RWPE2 (cell line): ENCODE results near the gene HOMER3.
A peak's percentile ranks its signal among the peaks of the same experiment; 100 is the strongest.

ENCODE experiments used
- ATAC-seq: fragments of 200-7000 bp; cut with Tn5 transposase; 3 replicates; pipeline ENCODE4 v1.9.1; 2021; ENCODE audit warnings: low read depth
- DNase-seq: peaks from one replicate; pipeline ENCODE4 v3.0.0-alpha.2; 2020; ENCODE audit warnings: low spot score
- H3K27ac ChIP-seq: fragments of 450-650 bp; 2 replicates; pipeline ENCODE4 v1.5.1; 2017; ENCODE audit warnings: mild to moderate bottlenecking; ENCODE audit not compliant: poor library complexity, severe bottlenecking
- H3K27me3 ChIP-seq: fragments of 250-450 bp; sonication (Bioruptor Pico); 2 replicates; pipeline ENCODE4 v1.5.1; 2021; ENCODE audit warnings: mild to moderate bottlenecking, moderate library complexity; ENCODE audit not compliant: insufficient read depth, poor library complexity, severe bottlenecking
- H3K36me3 ChIP-seq: fragments of 250-450 bp; sonication (Bioruptor Pico); 2 replicates; pipeline ENCODE4 v1.5.1; 2020; ENCODE audit warnings: low read depth, mild to moderate bottlenecking, moderate library complexity
- H3K4me1 ChIP-seq: fragments of 250-450 bp; sonication (Bioruptor Pico); 2 replicates; pipeline ENCODE4 v1.5.1; 2021; ENCODE audit warnings: mild to moderate bottlenecking, moderate library complexity; ENCODE audit not compliant: insufficient read depth, poor library complexity, severe bottlenecking
- H3K4me3 ChIP-seq: fragments of 250-450 bp; sonication (Bioruptor Pico); 2 replicates; pipeline ENCODE4 v1.5.1; 2021; ENCODE audit warnings: mild to moderate bottlenecking, moderate library complexity; ENCODE audit not compliant: severe bottlenecking
- H3K9me3 ChIP-seq: fragments of 250-450 bp; sonication (Bioruptor Pico); 2 replicates; pipeline ENCODE4 v1.5.1; 2021; ENCODE audit warnings: mild to moderate bottlenecking, moderate library complexity; ENCODE audit not compliant: severe bottlenecking
- TF ChIP-seq, protein P1 (sequence below): fragments of 450-650 bp; IDR thresholded peaks from one replicate; pipeline ENCODE4 v1.5.1; 2017; ENCODE audit warnings: mild to moderate bottlenecking, moderate library complexity; ENCODE audit not compliant: poor library complexity, severe bottlenecking

HOMER3 gene

DNA sequence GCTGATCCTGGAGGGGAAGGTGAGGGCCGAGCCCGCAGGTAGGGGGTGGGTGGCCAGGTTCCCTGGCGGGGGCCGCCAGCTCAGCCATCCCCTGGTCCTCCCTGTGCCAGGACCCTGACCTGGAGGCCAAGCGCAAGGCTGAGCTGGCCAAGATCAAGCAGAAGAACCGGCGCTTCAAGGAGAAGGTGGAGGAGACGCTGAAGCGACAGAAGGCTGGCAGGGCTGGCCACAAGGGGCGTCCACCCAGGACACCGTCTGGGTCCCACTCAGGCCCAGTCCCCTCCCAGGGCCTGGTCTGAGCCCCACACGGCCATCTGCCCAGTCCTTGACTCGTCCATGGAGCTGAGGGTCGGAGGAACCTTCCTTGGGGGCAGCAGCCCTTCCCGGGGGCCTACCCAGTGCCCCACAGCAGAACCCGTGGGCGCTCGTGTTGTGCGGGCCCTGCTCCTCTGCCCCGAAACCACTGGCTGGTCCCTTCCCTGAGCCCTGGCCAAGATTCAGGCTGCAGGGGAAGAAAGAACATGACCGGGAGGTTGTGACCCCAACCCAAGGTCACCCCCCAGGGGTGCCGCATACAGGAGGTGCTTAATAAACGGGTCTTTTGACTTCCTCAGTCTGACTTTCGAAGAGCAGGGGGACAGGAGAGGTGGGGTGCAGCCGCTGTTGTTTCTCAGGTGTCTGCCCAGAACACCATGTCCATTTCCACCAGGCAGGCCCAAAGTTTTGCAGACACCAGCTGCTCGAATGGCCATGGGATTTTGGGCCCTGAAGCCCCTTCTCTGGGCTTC is 12.8 kb downstream of the HOMER3 start:
- TF ChIP-seq, protein P1, sequence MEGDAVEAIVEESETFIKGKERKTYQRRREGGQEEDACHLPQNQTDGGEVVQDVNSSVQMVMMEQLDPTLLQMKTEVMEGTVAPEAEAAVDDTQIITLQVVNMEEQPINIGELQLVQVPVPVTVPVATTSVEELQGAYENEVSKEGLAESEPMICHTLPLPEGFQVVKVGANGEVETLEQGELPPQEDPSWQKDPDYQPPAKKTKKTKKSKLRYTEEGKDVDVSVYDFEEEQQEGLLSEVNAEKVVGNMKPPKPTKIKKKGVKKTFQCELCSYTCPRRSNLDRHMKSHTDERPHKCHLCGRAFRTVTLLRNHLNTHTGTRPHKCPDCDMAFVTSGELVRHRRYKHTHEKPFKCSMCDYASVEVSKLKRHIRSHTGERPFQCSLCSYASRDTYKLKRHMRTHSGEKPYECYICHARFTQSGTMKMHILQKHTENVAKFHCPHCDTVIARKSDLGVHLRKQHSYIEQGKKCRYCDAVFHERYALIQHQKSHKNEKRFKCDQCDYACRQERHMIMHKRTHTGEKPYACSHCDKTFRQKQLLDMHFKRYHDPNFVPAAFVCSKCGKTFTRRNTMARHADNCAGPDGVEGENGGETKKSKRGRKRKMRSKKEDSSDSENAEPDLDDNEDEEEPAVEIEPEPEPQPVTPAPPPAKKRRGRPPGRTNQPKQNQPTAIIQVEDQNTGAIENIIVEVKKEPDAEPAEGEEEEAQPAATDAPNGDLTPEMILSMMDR = no peak
- H3K36me3 ChIP-seq = peaks cover 87% of the 10 kb centered on the region
- no peak overlapping the region for H3K4me3 ChIP-seq
- no peaks in the 10 kb centered on the region for H3K4me1 ChIP-seq
- DNase-seq = no peak
- no peak overlapping the region for H3K27ac ChIP-seq
- H3K9me3 ChIP-seq = no peaks in the 10 kb centered on the region
- no peak for ATAC-seq
- no peaks in the 10 kb centered on the region for H3K27me3 ChIP-seq

DNA sequence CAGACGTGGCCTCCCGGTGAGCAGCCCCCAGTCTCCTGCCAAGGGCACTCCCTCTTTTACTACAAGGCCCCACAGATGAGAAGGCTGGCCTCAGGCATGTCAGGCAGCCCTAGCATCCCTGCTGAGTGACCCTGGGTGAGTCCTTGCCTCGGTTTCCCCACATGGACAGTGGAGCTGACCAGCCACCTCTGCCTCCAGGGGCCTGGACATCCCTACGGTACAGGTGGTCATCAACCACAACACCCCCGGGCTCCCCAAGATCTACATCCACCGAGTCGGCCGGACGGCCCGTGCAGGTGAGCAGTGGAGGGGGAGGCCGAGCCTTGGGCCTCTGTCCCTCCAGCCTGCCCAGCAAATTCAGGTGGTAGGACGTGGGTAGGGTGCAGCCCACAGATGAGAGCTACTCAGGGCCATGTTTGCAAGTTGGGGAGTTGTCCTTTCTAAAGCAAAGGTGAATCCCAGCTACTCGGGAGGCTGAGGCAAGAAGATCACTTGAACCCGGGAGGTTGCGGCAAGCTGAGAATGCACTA is 16.3 kb downstream of the HOMER3 start:
- no peaks in the 10 kb centered on the region for H3K9me3 ChIP-seq
- H3K4me3 ChIP-seq = no peak overlapping the region
- no peaks in the 10 kb centered on the region for H3K4me1 ChIP-seq
- H3K36me3 ChIP-seq = peaks cover 78% of the 10 kb centered on the region
- TF ChIP-seq, protein P1 = no peak
- ATAC-seq = no peak
- no peak for DNase-seq
- H3K27me3 ChIP-seq = no peaks in the 10 kb centered on the region
- no peak overlapping the region for H3K27ac ChIP-seq

DNA sequence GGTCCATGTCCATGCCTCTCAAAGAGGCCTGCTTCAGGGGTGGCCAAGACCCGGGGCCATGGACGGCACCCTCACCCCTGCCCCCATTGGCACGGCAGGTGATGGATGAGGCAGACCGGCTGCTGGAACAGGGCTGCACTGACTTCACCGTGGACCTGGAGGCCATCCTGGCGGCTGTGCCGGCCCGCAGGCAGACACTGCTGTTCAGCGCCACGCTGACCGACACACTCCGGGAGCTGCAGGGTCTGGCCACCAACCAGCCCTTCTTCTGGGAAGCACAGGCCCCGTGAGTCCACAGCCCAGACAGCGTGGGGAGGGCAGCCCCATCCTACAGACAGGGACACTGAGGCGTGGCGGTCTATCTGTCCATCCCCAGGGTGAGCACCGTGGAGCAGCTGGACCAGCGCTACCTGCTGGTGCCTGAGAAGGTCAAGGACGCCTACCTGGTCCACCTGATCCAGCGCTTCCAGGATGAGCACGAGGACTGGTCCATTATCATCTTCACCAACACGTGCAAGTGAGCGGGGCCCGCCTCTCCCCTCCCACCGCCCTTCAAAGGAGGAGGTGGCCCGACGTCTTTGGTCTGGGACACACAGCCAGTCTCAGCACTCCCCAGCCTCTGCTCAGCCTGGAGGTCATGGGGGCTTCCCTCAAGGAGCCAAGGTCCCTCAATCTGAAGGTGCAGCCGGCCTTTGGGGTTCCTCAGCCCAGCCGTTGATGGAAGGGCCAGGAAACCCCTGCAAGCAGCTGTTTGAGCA is 18.6 kb downstream of the HOMER3 start:
- Histone ChIP-seq H3K27me3 (no peaks in the 10 kb centered on the region), H3K27ac (no peak overlapping the region), H3K36me3 (peaks cover 58% of the 10 kb centered on the region), H3K9me3 (no peaks in the 10 kb centered on the region), H3K4me1 (no peaks in the 10 kb centered on the region), H3K4me3 (no peak overlapping the region)
- no peak for ATAC-seq
- TF ChIP-seq, protein P1 = no peak
- no peak for DNase-seq

DNA sequence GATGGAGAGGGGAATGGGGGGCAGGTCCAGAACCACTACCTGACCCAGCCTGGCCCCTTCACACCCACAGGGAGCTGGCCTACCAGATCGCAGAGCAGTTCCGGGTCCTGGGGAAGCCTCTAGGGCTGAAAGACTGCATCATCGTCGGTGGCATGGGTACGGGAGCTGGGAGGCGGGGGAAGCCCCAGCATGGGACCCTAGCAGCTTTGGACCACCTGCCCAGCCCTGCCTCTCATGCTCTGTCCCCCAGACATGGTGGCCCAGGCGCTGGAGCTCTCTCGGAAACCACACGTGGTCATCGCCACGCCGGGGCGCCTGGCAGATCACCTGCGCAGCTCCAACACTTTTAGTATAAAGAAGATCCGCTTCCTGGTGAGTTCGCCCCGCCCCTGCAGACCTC is 19.4 kb downstream of the HOMER3 start:
- H3K9me3 ChIP-seq = no peaks in the 10 kb centered on the region
- TF ChIP-seq, protein P1 = no peak
- H3K27ac ChIP-seq = no peak overlapping the region
- no peak for DNase-seq
- H3K36me3 ChIP-seq = peaks cover 51% of the 10 kb centered on the region
- no peak overlapping the region for H3K4me3 ChIP-seq
- ATAC-seq = no peak
- no peaks in the 10 kb centered on the region for H3K4me1 ChIP-seq
- H3K27me3 ChIP-seq = no peaks in the 10 kb centered on the region

DNA sequence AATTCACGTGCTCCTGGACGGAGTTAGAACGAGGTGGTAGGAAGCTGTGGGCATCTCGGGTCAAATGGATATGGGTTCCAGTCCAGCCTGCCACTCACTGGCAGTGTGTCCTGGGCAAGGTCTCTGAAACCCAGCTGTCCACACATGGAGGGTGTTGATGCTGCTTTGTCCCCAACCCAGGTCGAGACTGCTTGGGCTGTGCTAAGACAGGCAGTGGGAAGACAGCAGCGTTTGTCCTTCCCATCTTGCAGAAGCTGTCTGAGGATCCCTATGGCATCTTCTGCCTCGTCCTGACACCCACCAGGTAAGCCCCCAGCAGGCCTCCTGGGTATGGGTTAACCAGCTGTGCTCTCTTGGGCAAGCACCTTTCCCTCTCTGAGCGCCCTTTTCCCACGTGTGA is 20.6 kb downstream of the HOMER3 start:
- TF ChIP-seq, protein P1 = no peak
- Histone ChIP-seq H3K36me3 (peaks cover 54% of the 10 kb centered on the region), H3K27ac (no peak overlapping the region), H3K27me3 (no peaks in the 10 kb centered on the region), H3K4me1 (no peaks in the 10 kb centered on the region), H3K9me3 (no peaks in the 10 kb centered on the region), H3K4me3 (peak overlapping the region; percentile 74)
- DNase-seq (no peak), ATAC-seq (no peak)
